ENCODE data around the gene MLLT3.

- TF ChIP-seq CTCF (conservative IDR thresholded peaks at IDR 0.05; ENCODE audit: low read depth, low read length) (no peak), EZH2 (IDR thresholded peaks at IDR 0.05; ENCODE audit: borderline replicate concordance, low read depth, low read length, poor library complexity, severe bottlenecking) (no peak)
Observed at GRCh38 chr9:20409321-20410092, 212.8 kb downstream of the MLLT3 start.
